ENCODE measurements around the gene IFNGR1.
"Not testable (repeated sequence)": the region's sequence is repeated elsewhere in the genome, so short reads cannot be mapped to it uniquely, and the experiment has no call there.

Gene IFNGR1

DNA sequence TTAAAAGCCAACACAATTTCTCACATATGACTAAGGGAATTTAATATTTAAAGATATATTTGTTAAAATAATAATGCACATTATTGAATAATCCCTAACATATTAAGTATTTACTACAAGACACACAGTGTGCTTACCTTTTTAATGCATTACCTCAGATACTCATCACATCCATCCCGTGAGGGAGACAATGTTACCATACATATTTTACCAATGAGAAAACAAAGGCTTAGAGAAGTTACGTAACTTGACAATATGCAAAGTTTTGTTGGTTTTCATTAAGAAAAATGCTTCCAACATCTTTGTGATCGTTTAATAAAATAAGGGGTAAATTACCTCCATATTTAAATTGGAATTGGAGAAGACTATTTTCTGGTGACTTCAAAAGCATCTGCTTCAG, 4.3 kb downstream of the IFNGR1 start:
- no peak overlapping the region for H3K4me3 ChIP-seq (ENCODE audit: low read depth, low read length)
- DNase-seq (ENCODE audit: low read depth) = no peak
- TF ChIP-seq, protein P1, sequence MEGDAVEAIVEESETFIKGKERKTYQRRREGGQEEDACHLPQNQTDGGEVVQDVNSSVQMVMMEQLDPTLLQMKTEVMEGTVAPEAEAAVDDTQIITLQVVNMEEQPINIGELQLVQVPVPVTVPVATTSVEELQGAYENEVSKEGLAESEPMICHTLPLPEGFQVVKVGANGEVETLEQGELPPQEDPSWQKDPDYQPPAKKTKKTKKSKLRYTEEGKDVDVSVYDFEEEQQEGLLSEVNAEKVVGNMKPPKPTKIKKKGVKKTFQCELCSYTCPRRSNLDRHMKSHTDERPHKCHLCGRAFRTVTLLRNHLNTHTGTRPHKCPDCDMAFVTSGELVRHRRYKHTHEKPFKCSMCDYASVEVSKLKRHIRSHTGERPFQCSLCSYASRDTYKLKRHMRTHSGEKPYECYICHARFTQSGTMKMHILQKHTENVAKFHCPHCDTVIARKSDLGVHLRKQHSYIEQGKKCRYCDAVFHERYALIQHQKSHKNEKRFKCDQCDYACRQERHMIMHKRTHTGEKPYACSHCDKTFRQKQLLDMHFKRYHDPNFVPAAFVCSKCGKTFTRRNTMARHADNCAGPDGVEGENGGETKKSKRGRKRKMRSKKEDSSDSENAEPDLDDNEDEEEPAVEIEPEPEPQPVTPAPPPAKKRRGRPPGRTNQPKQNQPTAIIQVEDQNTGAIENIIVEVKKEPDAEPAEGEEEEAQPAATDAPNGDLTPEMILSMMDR (IDR thresholded peaks at IDR 0.05; ENCODE audit: control insufficient read depth, extremely low read depth, insufficient read depth) = no peak

DNA sequence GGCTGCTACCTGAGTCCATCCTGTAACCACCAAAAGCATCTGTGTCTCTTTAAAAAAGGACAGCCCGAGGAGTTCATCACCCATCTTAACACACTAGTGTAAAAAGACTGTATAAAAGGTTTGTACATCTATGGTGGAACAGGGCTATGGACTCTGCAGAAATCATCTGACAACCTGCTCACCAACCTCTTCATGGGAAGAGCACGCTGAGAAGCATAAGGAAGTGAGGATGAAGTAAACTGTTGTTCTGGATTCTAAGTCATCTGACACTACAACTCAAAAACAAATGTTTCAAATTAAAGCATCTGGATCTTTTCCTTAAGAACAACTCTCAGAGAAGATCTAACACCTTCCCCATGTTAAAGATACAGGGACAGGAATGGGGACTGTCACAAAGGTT, 5.4 kb downstream of the IFNGR1 start:
- DNase-seq (ENCODE audit: low read depth) = no peak
- TF ChIP-seq, protein P1 (IDR thresholded peaks at IDR 0.05; ENCODE audit: control insufficient read depth, extremely low read depth, insufficient read depth) = no peak
- no peak overlapping the region for H3K4me3 ChIP-seq (ENCODE audit: low read depth, low read length)

DNA sequence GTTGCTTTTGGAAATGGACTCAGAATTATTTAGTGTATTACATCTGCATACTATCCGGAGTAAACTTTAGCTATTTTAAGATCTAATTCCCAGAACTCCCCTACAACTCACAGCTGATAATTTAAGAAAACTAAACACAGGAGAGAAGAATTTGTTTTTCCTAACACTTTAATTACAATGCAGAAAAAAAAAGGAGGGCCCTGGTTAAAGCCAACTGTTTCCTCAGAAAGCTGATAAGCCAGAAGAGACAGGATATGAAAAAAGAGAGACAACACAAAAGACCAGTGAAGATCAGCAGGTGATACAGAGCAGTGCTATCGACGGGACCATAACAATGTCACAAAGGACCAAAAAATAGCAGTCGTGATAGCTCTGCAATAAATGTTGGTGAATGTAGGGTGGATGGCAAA, 5.8 kb downstream of the IFNGR1 start:
- no peak overlapping the region for H3K4me3 ChIP-seq (ENCODE audit: low read depth, low read length)
- TF ChIP-seq, protein P1 (IDR thresholded peaks at IDR 0.05; ENCODE audit: control insufficient read depth, extremely low read depth, insufficient read depth) = no peak
- no peak for DNase-seq (ENCODE audit: low read depth)

DNA sequence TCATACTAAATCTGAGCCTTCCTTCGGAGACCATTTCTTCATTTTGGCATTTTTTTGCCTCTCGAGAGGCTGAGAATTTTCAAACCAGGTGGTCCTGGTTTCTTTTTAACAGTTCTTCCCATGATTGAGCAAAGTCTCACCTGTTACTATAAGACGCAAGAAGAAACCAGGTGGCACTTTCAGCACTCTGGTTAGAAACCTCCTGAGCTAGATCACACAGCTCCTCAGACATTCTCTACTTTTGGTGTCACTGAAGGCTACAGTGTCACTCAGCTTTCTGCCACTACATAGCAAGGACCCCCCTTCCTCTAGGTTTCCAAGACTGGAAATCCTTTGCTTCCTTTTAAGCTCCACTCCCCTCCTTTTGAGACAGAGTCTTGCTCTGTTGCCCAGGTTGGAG, 7.3 kb downstream of the IFNGR1 start:
- no peak overlapping the region for H3K4me3 ChIP-seq (ENCODE audit: low read depth, low read length)
- TF ChIP-seq, protein P1 (IDR thresholded peaks at IDR 0.05; ENCODE audit: control insufficient read depth, extremely low read depth, insufficient read depth) = no peak
- DNase-seq (ENCODE audit: low read depth) = no peak

DNA sequence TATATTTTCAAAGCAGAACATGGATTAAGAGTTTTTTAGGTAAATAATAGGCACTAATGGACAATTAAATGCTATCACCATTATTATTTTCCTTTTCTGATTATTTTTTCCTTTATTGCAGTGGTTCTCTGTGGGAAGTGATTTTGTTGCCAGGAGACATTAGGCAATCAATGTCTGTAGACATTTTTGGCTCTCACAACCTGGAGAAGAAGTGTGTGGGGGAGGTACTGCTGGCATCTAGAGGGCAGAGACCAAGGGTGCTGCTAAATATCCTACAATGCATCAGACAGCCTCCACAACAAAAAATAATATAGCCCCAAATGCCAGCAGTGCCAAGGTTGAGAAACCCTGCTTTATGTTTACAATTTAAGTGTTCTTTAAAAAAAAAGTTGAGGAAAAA, 8.3 kb downstream of the IFNGR1 start:
- no peak overlapping the region for H3K4me3 ChIP-seq (ENCODE audit: low read depth, low read length)
- DNase-seq (ENCODE audit: low read depth) = no peak
- TF ChIP-seq, protein P1 (IDR thresholded peaks at IDR 0.05; ENCODE audit: control insufficient read depth, extremely low read depth, insufficient read depth) = no peak

DNA sequence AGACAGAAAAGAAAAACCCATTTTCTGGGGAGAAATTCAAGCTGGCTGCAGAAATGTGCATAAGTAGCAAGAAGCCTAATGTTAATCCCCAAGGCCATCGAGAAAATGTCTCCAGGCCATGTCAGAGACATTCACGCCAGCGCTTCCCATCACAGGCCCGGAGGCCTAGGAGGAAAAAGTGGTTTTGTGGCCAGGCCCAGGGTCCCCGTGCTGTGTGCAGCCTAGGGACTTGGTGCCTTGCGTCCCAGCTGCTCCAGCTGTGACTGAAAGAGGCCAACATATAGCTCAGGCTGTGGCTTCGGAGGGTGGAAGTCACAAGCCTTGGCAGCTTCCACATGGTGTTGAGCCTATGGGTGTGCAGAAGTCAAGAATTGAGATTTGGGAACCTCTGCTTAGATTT, 10.9 kb downstream of the IFNGR1 start:
- TF ChIP-seq, protein P1 (IDR thresholded peaks at IDR 0.05; ENCODE audit: control insufficient read depth, extremely low read depth, insufficient read depth) = no peak
- no peak for DNase-seq (ENCODE audit: low read depth)
- no peak overlapping the region for H3K4me3 ChIP-seq (ENCODE audit: low read depth, low read length)

DNA sequence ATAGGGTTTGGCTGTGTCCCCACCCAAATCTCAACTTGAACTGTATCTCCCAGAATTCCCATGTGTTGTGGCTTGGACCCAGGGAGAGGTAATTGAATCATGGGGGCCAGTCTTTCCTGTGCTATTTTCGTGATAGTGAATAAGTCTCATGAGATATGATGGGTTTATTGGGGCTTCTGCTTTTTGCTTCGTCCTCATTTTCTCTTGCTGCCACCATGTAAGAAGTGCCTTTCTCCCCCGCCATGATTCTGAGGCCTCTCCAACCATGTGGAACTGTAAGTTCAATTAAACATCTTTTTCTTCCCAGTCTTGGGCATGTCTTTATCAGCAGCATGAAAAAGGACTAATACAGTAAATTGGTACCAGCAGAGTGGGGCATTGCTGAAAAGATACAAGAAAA, 11.7 kb downstream of the IFNGR1 start:
- not testable (repeated sequence) for H3K4me3 ChIP-seq (ENCODE audit: low read depth, low read length); DNase-seq (ENCODE audit: low read depth)

DNA sequence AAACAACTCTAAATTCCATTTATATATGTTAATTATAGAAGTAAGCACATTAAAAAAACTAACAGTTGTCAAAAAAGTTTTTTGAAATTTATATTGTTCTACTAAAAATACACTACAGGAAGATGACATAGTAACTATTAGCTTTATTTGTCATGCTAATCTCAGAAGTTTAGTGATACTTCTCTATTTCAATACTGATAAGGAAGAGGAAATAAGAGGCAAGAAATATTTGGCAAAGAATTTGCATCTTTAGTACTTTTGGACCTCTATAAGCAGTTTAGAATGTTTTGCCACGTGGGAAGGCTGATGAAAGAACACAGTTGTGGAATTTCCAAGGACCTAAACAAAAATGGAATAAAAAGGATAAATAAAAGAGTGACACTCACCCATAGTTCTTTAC, 12.6 kb downstream of the IFNGR1 start:
- no peak for DNase-seq (ENCODE audit: low read depth)
- TF ChIP-seq, protein P1 (IDR thresholded peaks at IDR 0.05; ENCODE audit: control insufficient read depth, extremely low read depth, insufficient read depth) = no peak
- H3K4me3 ChIP-seq (ENCODE audit: low read depth, low read length) = no peak overlapping the region

Measured in LNCaP clone FGC (cell line).